Kidney (tissue), 14 donors: ENCODE data around the gene STN1. TPM values are rescaled to one million over a fixed set of nuclear protein-coding genes. Genes with fewer than 3 reads are reported as not detected.

Source experiments
- DNase-seq, 5 donors: peaks; one replicate each; pipeline ENCODE4 v3.0.0-alpha.2; 2013 to 2020
- FAIRE-seq: peaks from 2 replicates; lab custom pipeline; 2012; peaks lifted over from hg19 to GRCh38; lab: Jason Lieb, UNC
- H3K27ac ChIP-seq, 2 donors: one replicate each; pipeline ENCODE4 v1.7.0; 2013; ENCODE audit warnings: low read depth in 2 of 2, low read length in 2 of 2, inconsistent platforms in 1 of 2
- H3K27me3 ChIP-seq: one replicate; pipeline ENCODE4 v1.7.1; 2013; ENCODE audit warnings: low read length, inconsistent platforms; ENCODE audit not compliant: control insufficient read depth, insufficient read depth
- H3K36me3 ChIP-seq, 3 donors: one replicate each; pipeline versions ENCODE4 v1.7.0 to v1.7.1; 2013; ENCODE audit warnings: low read length in 3 of 3, control low read depth in 1 of 3, inconsistent platforms in 1 of 3; ENCODE audit not compliant: insufficient read depth in 3 of 3, control insufficient read depth in 2 of 3
- H3K4me1 ChIP-seq, 3 donors: one replicate each; pipeline versions ENCODE4 v1.7.0 to v1.7.1; 2013; ENCODE audit warnings: low read length in 3 of 3, inconsistent platforms in 1 of 3, low read depth in 1 of 3; ENCODE audit not compliant: control insufficient read depth in 2 of 3, insufficient read depth in 2 of 3
- H3K4me3 ChIP-seq, 3 donors: one replicate each; pipeline versions ENCODE4 v1.7.0 to v1.8.1; 2013; ENCODE audit warnings: low read length in 3 of 3, control low read depth in 1 of 3, inconsistent platforms in 1 of 3
- H3K9ac ChIP-seq, 3 donors: one replicate each; pipeline versions ENCODE4 v1.7.0 to v1.7.1; 2013; ENCODE audit warnings: low read length in 3 of 3, control low read depth in 1 of 3, inconsistent platforms in 1 of 3
- H3K9me3 ChIP-seq, 3 donors: one replicate each; pipeline versions ENCODE4 v1.7.0 to v1.7.1; 2013; ENCODE audit warnings: low read length in 3 of 3, control low read depth in 1 of 3, inconsistent platforms in 1 of 3; ENCODE audit not compliant: control insufficient read depth in 2 of 3, insufficient read depth in 1 of 3
- intact Hi-C: fragments of 100-400 bp; cut with DNase I; formaldehyde crosslinking; loops from one replicate; pipeline ENCODE4 v1.11.1; 2022
- polyA plus RNA-seq: library from polyadenylated mRNA; stranded (reverse); fragments of 350-450 nt; fragmentation: Illumina TruSeq; extraction: RNeasy Lipid Tissue Mini Kit (QIAGEN cat#74804); gene quantifications from one replicate; pipeline ENCODE4 v1.2.3, GENCODE V29; 2014; ENCODE audit warnings: low read depth, low replicate concordance; ENCODE audit not compliant: insufficient read depth
- total RNA-seq: library from RNA; stranded (reverse); fragmentation: NEBNext Ultra II Directional; extraction: Animal tissue kit (Norgen Biotek cat#: 25700); gene quantifications from one replicate; pipeline ENCODE4 v1.2.1, GENCODE V29; 2021
- TF ChIP-seq, protein P1 (sequence below): IDR thresholded peaks from 3 replicates; pipeline ENCODE4 v1.5.1; 2012; ENCODE audit warnings: mild to moderate bottlenecking, moderate library complexity, borderline replicate concordance; ENCODE audit not compliant: insufficient read depth; ENCODE audit errors: extremely low read depth
- donor health status: control.
- donor health status: control.
- donor health status: control.
- donor health status: control.
- donor health status: control.
- donor health status: DM: yes; HTN: yes; CAD: no.
- donor health status: Normal renal cell carcinoma (clear cell type).

The STN1 gene
- total and polyA plus RNA-seq, 2 donors from 2014 or later, result 29.4 to 30.1 TPM

DNA sequence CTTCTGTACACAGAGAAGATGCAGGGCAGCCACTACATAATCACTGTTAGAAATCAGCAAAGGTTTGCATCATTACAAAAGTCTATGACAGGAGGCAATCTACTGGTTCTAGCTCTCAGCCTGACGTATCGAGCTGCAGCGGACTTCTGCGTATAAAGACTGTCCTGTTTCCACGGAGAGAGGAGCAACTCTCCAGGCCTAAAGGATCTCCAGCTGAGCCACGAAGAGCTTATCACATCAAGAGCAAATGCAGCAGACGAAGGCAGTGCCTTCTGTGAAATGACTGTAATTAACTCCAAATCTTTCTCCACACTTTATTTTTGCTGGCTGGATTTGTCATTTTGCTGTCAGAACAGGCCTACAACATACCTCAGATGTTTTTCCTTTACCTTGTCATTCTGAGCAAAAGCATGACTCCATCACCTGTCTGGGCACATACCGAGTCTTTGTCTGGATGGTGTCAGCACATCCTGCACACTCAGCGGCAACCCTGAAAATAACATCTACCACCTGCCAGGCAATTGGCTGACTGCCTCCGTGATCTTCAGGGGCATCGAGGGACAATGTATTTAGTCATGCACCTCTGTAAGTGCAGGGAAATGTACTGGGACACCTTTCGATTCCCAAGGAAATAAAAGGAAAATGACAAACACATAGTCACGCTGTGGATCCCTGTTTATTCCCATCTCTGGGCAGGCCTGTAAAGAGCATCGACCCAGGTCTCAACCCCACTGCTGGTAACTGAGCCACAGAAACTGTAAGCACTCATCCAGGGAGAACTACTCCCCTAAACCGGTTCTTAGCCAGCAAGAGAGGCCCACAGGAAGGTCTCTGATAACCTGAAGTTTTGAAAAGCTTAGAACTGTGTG, 36.3 kb downstream of the STN1 start:
- H3K4me1 ChIP-seq, result peaks cover 0 to 2% (median 0%) of the 10 kb centered on the region in 3 donors
- DNase-seq, result no peak
- no peak overlapping the region for H3K9ac ChIP-seq
- no peaks in the 10 kb centered on the region for H3K9me3 ChIP-seq
- H3K27me3 ChIP-seq, result no peaks in the 10 kb centered on the region
- intact Hi-C loops, result loop anchor here (10.0 kb wide), 1 partner anchor 323 kb away; no protein-coding TSS in a partner anchor
- TF ChIP-seq, protein P1, sequence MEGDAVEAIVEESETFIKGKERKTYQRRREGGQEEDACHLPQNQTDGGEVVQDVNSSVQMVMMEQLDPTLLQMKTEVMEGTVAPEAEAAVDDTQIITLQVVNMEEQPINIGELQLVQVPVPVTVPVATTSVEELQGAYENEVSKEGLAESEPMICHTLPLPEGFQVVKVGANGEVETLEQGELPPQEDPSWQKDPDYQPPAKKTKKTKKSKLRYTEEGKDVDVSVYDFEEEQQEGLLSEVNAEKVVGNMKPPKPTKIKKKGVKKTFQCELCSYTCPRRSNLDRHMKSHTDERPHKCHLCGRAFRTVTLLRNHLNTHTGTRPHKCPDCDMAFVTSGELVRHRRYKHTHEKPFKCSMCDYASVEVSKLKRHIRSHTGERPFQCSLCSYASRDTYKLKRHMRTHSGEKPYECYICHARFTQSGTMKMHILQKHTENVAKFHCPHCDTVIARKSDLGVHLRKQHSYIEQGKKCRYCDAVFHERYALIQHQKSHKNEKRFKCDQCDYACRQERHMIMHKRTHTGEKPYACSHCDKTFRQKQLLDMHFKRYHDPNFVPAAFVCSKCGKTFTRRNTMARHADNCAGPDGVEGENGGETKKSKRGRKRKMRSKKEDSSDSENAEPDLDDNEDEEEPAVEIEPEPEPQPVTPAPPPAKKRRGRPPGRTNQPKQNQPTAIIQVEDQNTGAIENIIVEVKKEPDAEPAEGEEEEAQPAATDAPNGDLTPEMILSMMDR, result no peak
- no peak overlapping the region for H3K4me3 ChIP-seq
- peaks cover 2 to 38% (median 37%) of the 10 kb centered on the region in 3 donors for H3K36me3 ChIP-seq
- H3K27ac ChIP-seq, result no peak overlapping the region
- FAIRE-seq, result no peak

GRCh38 chr10:103879831-103880230, 38.2 kb downstream of the STN1 start:
- TF ChIP-seq, protein P1, result no peak
- no peak for FAIRE-seq
- peaks cover 0 to 2% (median 0%) of the 10 kb centered on the region in 3 donors for H3K4me1 ChIP-seq
- H3K4me3 ChIP-seq, result no peak overlapping the region
- DNase-seq, result no peak
- no peaks in the 10 kb centered on the region for H3K9me3 ChIP-seq
- no peak overlapping the region for H3K9ac ChIP-seq
- intact Hi-C loops, result loop anchor here (10.0 kb wide), 1 partner anchor 325 kb away; no protein-coding TSS in a partner anchor
- H3K27me3 ChIP-seq, result no peaks in the 10 kb centered on the region
- H3K36me3 ChIP-seq, result peaks cover 2 to 37% (median 37%) of the 10 kb centered on the region in 3 donors
- no peak overlapping the region for H3K27ac ChIP-seq

- H3K9ac ChIP-seq, result no peak overlapping the region
- H3K27me3 ChIP-seq, result no peaks in the 10 kb centered on the region
- intact Hi-C loops, result no loop called here
- TF ChIP-seq, protein P1, result no peak
- H3K36me3 ChIP-seq, result peaks cover 2 to 37% (median 37%) of the 10 kb centered on the region in 3 donors
- FAIRE-seq, result no peak
- H3K4me1 ChIP-seq, result no peaks in the 10 kb centered on the region
- no peak for DNase-seq
- H3K27ac ChIP-seq, result no peak overlapping the region
- no peaks in the 10 kb centered on the region for H3K9me3 ChIP-seq
- no peak overlapping the region for H3K4me3 ChIP-seq
Measured at GRCh38 chr10:103879409-103879808, 38.6 kb downstream of the STN1 start.
